Stimulated activated CD4-positive, alpha-beta T cell treated with anti-CD3 and anti-CD28 coated beads, Interleukin-15, amount 100 ng/mL, for 1 hour (primary cell): ENCODE data around the gene OTOGL.
"Not testable (repeated sequence)": the region's sequence is repeated elsewhere in the genome, so short reads cannot be mapped to it uniquely, and the experiment has no call there.

Experiments used
- DNase-seq, 2 donors: peaks; one replicate each; pipeline ENCODE4 v3.0.0-alpha.2; 2020; ENCODE audit warnings: low read depth in 1 of 2, low spot score in 1 of 2

OTOGL gene

DNA sequence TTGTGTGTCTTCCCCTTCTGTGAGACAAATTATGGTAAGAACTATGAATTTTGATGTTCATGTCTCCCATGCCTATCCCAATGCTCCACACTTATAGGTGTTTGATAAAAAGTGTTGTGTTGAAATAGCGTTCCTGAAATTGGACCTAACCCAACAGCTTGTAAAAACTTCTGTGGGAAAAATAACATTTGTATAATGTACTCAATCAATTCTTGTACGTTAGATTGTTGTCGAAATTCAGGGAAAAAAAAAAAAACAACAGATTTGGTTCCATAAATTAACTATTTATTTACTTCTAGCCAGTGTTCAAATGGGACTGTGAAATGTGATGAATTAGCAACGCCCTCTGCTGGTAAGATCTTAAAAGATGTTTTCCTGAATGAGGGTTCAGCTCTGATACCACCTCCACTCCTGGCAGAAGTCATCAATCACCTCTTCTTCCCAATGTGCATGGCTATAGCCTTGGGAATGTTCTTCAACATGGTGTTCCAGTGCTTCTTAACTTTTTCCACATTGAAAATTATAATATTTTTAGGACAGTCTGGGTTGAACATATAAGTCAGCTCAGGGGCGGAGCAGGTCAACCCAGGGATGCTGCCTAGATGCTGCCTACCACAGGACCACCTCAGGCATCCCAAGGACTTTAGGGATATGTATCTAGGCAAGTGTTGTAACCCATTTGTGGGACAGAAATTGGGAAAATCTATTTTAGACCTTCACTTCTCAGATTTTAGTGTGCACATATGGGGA, 170.6 kb downstream of the OTOGL start:
- no peak for DNase-seq

DNA sequence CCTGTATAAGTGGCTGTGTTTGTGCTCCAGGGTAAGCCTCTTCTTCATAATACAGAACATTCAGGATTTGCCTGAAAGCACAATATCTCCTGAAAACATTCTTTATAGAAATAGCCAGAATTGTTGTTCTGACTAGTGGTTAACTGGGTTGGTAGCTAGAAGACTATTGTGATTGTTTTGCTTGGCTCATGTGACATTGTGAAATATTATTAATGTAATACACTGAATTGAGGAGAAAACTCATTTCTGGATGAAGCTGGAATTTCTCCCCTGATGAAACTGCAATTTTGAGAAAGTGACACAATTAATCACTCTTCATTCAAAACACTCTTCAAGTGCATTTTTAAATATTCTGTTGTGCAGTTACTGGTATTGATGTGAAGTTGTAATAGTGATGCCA, 172.4 kb downstream of the OTOGL start:
- DNase-seq, result no peak

DNA sequence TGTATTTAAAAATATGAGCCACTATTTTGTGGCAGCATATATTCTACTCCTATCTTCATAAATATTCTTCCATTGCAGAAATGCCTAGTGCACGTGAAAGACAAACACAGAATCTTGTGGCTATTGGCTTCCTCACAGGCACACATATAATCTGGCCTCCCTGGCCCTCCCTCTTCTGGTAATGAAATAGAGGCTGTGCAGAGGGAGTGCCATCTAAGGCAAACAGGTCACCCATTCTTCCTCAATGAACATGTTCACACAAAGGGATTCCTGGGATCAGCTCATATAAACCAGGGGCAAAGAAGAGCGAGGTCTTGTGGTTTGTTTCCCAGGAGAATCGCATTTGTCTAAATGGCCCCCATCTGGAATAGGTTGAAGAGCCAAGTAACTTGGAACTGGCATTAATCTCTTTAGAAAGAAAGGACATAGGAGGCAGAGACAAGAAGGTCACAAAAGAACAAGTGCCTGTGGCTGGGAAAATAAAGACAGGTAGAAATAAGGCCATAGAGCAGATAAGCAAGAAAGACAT, 173.1 kb downstream of the OTOGL start:
- DNase-seq, result no peak

DNA sequence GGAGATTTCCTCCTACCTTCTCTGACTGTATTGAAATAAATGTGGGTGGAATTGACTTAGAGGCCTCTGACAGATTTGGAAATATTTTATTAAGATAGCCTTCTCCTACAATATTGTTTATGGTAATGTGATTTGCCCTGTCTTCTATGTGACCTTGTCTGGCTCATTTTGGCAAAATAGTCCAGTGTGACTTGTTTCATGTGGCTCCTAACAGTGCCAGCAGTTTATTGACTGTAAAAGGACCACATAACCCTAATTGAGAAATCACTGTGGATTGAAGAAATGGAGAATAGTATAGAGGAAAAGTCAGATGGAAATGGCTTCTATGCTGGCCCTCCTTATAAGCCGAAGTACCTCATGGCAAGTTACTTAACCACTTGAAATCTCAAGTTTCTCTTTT, 173.8 kb downstream of the OTOGL start:
- DNase-seq, result no peak

DNA sequence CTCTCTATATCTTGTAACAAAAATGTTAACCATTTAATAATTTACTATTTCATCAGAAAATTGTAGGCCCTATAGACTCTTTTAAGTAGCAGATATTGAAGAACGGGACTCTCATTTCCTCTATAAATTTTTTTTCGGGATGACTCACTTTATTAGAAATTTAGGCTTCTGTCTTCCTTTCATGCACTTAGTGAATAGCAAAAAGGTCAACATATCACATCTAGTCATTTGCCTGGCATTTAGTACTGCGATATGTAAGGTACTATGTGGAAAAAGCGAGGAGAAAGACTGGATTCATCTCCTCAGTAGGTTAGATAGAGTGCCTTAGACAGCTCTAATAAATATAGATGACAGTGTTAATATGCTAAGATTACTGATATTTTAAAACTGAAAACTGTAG, 178.4 kb downstream of the OTOGL start:
- DNase-seq, result no peak

DNA sequence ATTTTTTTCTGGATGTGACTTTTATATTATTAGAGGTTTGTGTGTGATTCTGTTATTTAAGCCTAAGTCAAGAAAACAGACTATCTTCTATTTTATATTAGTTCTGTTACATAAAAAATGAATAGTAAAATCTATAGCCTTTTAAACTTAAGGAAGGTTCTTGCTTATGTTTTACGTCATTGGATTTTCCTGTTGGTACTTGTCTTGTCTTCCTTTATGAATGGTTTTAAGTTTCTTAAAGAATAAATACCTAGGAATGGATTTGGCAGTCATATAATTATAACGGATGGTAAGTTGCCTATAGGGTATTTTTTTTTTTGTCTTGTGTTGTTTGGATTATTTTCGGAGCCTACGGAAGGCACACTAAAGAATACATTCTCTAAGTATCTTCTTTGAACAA, 182.9 kb downstream of the OTOGL start:
- no peak for DNase-seq

DNA sequence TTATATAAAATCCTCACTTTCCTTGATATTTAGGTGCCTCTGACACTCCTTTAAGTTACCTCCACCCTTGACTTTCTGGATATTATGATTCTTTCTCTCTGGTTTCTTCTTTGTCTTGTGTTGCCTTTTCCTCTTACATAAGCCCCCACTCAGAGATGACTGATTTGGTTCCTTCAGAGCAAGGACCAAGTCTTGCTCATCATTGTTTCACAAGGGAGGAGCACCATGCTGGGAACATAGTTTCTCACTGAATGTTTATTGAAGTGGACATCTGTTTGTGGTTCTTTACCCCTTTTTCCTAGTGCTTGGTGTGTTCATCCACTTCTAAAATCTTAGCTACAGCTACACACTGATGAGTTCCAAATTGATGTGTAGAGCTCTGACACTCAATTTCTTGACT, 183.4 kb downstream of the OTOGL start:
- DNase-seq, result no peak

DNA sequence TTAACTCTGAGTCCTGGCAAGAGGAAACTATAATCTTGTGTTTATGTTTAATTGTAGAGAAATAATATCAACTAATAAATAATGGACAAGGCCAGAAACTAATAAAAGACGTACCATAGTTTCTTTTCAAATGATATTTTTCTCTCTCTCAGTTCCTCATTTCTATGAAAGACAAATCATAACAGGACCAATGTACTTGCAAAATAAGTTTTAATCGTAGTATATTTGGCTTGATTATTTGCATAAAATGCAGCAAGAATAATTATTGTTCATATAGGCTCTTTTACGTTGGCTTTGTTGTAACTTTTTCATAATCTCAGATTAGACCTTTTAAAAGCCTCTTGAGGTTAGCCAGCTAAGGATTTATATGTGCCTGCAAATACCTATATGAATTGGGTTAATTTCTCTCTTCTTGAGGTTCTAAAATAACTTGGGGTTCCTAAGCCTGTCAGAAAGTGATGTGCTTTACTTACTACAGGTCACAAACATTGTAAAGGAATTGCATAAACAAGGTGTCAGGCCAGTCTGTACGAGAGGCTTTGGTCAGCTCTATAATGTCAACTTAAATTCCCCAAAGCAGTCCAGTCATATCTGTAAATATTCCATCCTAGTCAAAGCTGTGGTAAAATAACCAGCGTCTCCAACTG, 191.9 kb downstream of the OTOGL start:
- no peak for DNase-seq

DNA sequence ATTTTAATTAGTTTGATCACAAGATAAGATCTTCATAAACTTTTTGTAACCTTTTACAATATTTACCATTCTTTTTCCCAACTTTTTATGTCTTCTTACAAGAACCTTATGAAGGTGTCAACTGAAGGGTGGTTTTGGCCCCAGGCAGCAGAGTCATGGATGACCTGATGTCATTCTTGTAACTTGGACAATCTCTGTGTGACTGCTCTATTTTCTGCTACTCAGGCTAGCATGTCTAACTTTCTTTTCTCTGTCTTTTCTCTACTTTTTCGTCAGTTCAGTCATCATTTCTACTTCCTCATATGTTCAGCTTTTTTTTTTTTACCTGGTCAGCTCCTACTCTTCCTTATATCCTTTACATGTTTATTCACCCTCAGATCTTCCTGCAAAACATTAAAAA, 194.0 kb downstream of the OTOGL start:
- DNase-seq, result no peak

DNA sequence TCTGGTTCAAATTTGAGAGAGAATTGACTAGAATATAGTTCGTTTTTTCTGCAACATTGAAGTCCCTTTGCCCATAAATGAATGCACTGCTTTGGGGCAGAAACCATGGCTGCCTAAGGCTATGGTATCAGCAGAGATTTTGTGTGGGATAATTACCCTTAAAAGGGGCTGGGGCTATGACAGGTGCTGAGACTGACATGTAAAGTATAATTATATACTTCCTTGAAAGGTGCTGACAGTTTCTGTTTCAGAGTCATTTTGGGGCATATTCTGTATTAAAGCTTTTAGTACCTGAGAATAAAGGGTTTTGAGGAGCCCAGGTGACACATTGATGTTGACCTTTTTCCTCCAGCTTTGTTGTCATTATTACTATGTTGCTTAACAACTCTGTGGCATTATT, 194.4 kb downstream of the OTOGL start:
- DNase-seq, result no peak

DNA sequence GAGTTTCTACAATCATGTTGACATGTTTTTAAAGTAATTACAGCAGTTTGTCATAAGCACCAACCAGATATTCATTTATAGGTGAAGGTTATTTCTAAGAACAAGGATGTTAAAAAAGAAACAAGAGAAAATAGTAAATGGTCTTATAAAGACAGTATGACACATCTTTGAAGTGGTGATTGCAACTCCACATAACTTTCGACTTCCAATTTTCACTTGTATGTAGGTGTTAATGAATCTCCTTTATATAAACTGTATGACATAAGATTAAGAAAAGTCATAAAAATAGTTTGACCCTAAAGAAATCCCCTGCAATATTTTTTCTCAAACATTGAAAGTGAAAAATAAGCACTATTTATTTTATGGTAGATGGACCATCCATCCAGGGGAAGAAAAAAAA, 199.9 kb downstream of the OTOGL start:
- no peak for DNase-seq

DNA sequence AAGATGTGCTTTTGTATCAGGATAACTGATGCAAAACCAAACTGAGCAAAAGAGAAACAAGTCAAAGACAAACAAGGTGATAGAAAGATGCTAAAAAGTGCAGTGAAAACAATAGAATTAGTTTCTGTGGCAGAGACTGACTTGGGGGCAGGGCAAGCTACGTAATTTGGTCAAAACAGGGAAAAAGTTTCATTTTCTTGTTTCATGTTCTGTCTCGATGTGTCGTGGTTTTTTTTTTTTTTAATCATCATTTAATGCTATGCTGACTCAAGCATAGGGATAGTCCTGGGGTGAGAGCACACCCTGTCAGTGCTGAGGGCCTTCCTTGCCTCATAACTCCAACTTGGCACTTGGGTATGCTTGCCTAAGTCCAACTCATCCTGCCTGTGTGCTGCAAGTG, 200.6 kb downstream of the OTOGL start:
- DNase-seq, result no peak

DNA sequence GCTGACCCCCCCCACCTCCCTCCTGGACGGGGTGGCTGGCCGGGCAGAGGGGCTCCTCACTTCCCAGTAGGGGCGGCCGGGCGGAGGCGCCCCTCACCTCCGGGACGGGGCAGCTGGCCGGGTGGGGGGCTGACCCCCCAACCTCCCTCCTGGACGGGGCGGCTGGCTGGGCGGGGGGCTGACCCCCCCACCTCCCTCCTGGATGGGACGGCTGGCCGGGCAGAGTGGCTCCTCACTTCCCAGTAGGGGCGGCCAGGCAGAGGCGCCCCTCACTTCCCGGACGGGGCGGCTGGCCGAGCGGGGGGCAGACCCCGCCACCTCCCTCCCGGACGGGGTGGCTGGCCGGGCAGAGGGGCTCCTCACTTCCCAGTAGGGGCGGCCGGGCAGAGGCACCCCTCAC, 208.1 kb downstream of the OTOGL start:
- DNase-seq, result not testable (repeated sequence)

DNA sequence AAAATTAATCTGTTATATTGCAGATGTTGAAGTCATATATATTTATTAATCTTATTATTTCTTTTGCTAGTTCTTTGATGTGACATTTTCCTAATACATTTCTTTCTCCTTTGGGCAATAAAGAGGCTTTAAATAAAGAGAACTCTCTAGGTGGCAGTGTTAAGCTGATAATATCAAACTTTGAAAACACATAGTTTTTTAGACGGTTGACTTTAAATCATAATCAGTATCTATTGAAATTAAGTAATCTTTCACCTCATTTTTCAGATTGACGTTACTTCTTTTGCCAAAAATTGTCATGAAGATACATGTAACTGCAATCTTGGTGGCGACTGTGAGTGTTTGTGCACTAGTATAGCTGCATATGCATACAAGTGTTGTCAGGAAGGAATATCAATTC, 213.9 kb downstream of the OTOGL start:
- no peak for DNase-seq

DNA sequence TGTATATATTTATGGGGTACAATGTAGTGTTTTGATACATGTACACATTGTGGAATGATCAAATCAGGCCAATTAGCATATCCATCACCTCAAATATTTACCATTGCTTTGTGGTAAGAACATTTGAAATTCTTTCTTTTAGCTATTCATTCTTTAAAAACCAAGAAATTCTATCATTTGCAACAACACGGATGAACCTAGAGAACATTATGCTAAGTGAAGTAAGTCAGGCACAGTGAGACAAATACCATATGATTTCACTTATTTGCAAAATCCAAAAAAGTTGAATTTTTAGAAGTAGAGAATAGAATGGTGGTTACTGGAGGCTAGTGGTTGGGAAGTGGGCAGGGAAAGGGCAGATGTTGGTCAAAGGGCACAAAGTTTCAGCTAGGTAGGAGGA, 215.4 kb downstream of the OTOGL start:
- DNase-seq, result no peak

DNA sequence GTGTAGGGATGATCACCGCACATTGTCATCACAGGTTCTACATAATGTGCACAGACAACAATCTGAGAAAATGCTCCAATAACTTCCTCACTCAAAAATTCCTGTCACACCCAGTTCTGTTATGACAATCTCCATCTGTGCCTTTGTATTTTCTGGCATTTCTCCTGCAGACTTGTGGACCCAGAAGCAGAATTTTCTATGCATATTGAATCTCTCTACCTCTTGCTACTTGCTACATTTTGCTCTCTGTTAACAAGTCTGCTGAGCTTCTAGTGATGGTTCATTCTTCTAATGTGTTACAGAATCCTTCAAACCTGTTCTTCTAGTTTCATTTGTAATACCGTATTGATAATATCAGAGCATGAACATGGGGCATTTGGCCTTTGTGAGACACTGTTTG, 216.9 kb downstream of the OTOGL start:
- no peak for DNase-seq

DNA sequence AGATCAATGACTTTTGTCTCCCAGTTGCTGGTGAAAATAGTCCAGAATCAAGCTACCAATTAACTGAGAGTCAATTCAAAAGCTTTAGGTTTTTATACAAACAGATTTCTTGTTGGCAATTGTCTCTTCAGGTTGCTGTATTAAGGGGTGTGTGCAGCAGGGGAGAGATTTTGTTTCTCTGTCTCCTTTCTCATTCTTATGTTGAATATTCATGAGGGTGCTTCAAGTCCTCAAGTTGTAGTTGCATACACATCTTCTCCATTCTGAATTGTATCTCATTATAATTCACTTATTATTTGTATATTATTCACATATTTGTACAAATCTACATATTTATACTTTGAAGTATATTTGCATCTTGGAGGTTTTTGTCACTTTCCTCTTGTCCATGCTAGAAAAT, 218.0 kb downstream of the OTOGL start:
- DNase-seq, result no peak

DNA sequence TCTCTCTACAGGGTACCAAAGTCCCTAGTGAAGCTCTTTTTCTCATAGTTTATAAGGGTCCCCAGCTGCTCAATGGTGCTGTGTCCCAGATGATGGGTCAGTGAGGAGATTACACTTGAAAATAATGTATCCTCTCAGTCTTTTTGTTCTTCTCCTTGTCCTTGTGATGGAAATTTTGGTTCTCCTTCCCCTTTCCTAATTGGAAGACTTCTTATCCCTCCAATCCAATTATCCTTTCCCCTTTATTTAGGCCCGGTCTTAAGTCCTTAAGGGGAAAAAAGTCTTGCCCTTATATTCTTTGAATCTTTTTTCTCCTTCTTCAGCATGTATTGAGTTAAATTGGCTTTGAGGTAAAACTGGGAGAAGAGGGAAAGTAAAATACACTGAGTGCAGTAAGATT, 218.6 kb downstream of the OTOGL start:
- no peak for DNase-seq

DNA sequence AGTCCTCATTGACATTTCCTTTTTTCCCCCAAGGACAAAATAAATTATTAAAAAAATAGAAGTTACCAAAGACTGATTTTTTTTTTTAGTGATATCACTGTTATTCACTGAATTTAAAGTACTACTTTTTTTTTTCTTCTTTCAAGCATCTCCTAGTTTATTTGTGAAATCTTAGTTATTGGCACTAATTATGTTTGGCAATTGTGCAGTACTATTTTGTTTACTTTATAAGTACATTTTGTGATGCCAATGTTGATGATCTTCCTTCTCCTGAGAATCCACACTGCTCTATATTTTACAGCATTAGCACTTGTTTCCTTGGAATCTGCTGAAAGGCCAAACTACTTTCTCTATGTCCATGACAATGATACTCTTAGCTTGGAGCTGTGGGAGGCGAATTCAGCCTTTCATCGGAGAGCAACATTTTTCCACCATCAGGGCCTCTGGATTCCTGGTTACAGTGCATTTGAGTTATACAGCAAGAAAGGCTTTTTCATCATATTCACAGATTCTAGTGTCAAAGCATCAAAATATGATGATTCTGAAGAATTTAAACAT, 220.9 kb downstream of the OTOGL start:
- no peak for DNase-seq

DNA sequence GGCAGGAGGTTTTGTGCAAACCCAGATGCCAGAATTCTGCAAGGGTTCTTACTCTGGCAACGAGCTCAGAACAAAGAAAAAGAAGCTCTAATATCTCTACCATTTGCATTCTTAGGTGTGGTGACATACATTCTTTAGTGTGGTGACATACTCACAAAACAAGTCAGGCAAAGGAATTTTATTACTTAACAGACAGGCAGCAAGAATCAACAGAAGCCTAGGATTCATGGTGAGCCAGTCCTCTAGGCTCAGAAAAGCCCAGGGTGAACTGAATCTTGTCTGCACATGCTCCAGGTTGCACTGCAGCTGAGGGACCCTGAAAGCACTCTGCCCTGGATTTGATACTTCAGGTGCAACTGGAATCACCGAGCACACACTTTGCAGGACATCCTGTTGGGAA, 222.3 kb downstream of the OTOGL start:
- DNase-seq, result no peak

DNA sequence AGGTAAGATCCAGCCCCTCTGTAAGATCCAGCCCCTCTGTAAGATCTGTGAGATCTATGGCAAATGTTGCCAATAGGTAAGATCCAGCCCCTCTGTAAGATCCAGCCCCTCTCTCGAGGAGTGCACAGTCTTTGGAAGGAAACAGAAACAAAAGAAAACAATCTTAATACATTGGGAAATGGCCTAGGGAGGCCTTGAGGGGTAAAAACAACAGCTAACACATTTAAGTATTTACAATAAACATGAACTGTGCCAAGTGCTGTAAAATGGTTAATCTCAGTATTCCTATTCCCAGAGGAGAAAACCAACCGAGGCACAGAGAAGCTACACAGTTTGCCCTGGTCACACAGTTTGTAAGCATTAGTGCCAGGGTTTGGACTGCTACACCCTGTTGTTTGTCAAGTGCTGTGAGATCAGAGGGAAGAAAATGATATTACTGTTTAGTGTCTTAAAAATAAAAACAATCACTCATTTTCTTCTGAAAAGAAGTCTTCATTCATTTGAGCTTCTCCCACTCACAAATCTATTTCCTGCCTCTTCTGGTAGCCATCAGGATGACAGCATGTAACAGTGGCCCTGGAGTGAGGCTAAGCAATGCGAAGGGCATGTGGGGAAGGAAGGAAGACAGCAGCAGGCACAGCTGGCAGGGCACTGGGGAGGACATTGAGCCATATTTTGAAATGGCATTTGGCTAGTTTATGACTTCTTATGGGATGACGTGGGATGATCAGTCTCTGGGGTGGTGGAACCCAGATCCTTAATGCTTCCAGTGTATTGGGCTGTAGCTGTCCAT, 226.0 kb downstream of the OTOGL start:
- DNase-seq, result no peak

DNA sequence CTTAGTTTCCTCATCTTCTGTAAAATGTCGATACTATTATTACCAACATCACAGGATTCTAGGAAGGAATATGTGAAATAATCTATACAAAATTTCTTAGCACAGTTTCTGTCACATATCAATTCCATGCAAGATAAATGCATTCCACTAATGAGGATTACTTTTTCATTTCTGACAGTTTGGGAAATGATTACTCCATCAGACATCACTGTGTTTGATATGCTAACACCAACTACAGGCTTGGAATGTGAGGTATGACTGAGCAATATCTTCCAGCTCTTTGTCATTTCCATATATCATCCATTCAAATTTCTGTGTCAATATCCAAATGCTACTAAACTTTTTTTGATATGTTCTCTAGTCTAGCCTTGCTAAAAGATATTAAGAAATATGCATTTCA, 233.5 kb downstream of the OTOGL start:
- no peak for DNase-seq
